ENCODE data around the gene SIK2.

- TF ChIP-seq, protein P1, sequence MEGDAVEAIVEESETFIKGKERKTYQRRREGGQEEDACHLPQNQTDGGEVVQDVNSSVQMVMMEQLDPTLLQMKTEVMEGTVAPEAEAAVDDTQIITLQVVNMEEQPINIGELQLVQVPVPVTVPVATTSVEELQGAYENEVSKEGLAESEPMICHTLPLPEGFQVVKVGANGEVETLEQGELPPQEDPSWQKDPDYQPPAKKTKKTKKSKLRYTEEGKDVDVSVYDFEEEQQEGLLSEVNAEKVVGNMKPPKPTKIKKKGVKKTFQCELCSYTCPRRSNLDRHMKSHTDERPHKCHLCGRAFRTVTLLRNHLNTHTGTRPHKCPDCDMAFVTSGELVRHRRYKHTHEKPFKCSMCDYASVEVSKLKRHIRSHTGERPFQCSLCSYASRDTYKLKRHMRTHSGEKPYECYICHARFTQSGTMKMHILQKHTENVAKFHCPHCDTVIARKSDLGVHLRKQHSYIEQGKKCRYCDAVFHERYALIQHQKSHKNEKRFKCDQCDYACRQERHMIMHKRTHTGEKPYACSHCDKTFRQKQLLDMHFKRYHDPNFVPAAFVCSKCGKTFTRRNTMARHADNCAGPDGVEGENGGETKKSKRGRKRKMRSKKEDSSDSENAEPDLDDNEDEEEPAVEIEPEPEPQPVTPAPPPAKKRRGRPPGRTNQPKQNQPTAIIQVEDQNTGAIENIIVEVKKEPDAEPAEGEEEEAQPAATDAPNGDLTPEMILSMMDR (IDR thresholded peaks at IDR 0.05; ENCODE audit: extremely low read depth in 1 of 2, insufficient read depth in 1 of 2, low read depth in 1 of 2, low read length in 2 of 2) = no peak
- TF ChIP-seq POLR2A (IDR thresholded peaks at IDR 0.05; ENCODE audit: low read depth, low read length) = no peak
Observed at GRCh38 chr11:111561306-111561705, 40.9 kb upstream of the SIK2 start.
